IMR-90 (cell line): Measurements from ENCODE around the gene COQ8A. TPM values are rescaled to one million over a fixed set of nuclear protein-coding genes. Genes with fewer than 3 reads are reported as not detected.

Source experiments
- ATAC-seq: fragments of 200-7000 bp; cut with Tn5 transposase; 2 replicates; pipeline ENCODE4 v1.9.1; 2020; ENCODE audit warnings: low read depth, mild to moderate bottlenecking, moderate library complexity
- BruUV-seq: library from RNA; stranded (reverse); fragments of 400-500 nt; replicated peaks from 2 replicates; lab custom pipeline; 2021; lab: Mats Ljungman, UMichigan
- CTCF ChIA-PET: fragments of 300-600 bp; formaldehyde crosslinking; extraction: SDS; loops from one replicate; lab custom pipeline; 2021; ENCODE audit warnings: antibody characterized with exemption; lab: Yijun Ruan, JAX
- POLR2A ChIA-PET: fragments of 300-600 bp; sonication (Branson Sonifier 250); formaldehyde crosslinking; loops from one replicate; lab custom pipeline; 2022; ENCODE audit warnings: antibody characterized with exemption; ENCODE audit not compliant: unreplicated experiment; lab: Charles Lee
- DNase-seq: peaks from one replicate; pipeline ENCODE4 v3.0.0; 2013
- H2AFZ ChIP-seq: replicated peaks from 2 replicates; pipeline ENCODE3; 2013; ENCODE audit warnings: low read length, mild to moderate bottlenecking; ENCODE audit not compliant: poor library complexity
- H2AK5ac ChIP-seq: 2 replicates; pipeline ENCODE4 v1.6.1; 2013; ENCODE audit warnings: low read depth, low read length, inconsistent platforms
- H2AK9ac ChIP-seq: replicated peaks from 2 replicates; pipeline ENCODE3; 2013; ENCODE audit warnings: mild to moderate bottlenecking, low read depth, low read length, moderate library complexity; ENCODE audit not compliant: poor library complexity
- H2BK120ac ChIP-seq: 2 replicates; pipeline ENCODE4 v1.6.1; 2013; ENCODE audit warnings: low read depth, low read length, inconsistent platforms
- H2BK15ac ChIP-seq: 3 replicates; pipeline ENCODE4 v1.6.1; 2013; ENCODE audit warnings: low read depth, low read length, inconsistent platforms
- H2BK20ac ChIP-seq: 2 replicates; pipeline ENCODE4 v1.6.1; 2013; ENCODE audit warnings: low read depth, mild to moderate bottlenecking, inconsistent platforms, low read length, moderate library complexity
- H2BK5ac ChIP-seq: 2 replicates; pipeline ENCODE4 v1.6.1; 2013; ENCODE audit warnings: mild to moderate bottlenecking, low read depth, low read length, inconsistent platforms; ENCODE audit not compliant: poor library complexity, severe bottlenecking
- H3K14ac ChIP-seq: replicated peaks from 2 replicates; pipeline ENCODE4 v1.6.1; 2013; ENCODE audit warnings: low read depth, low read length, inconsistent platforms
- H3K18ac ChIP-seq: 2 replicates; pipeline ENCODE4 v1.6.1; 2013; ENCODE audit warnings: low read depth, low read length, control low read depth
- H3K23ac ChIP-seq: 2 replicates; pipeline ENCODE4 v1.6.1; 2013; ENCODE audit warnings: low read depth, low read length, inconsistent platforms
- H3K27ac ChIP-seq: 2 replicates; pipeline ENCODE4 v1.5.1; 2013; ENCODE audit warnings: mild to moderate bottlenecking, control low read depth, low read length; ENCODE audit not compliant: insufficient read depth
- H3K27me3 ChIP-seq: 2 replicates; pipeline ENCODE4 v1.6.1; 2013; ENCODE audit warnings: low read length; ENCODE audit not compliant: control insufficient read depth, insufficient read depth
- H3K36me3 ChIP-seq: 2 replicates; pipeline ENCODE4 v1.6.1; 2013; ENCODE audit warnings: low read length, mixed read lengths; ENCODE audit not compliant: control insufficient read depth, insufficient read depth
- H3K4ac ChIP-seq: 2 replicates; pipeline ENCODE4 v1.6.1; 2013; ENCODE audit warnings: low read depth, low read length, inconsistent platforms
- H3K4me1 ChIP-seq: 2 replicates; pipeline ENCODE4 v1.6.1; 2013; ENCODE audit warnings: low read length, mixed read lengths; ENCODE audit not compliant: control insufficient read depth, insufficient read depth
- H3K4me2 ChIP-seq: 2 replicates; pipeline ENCODE4 v1.6.1; 2013; ENCODE audit warnings: low read depth, mild to moderate bottlenecking, control low read depth, low read length, moderate library complexity
- H3K4me3 ChIP-seq: 2 replicates; pipeline ENCODE4 v1.5.1; 2013; ENCODE audit warnings: low read depth, mild to moderate bottlenecking, control low read depth, low read length, moderate library complexity; ENCODE audit not compliant: insufficient read depth
- H3K56ac ChIP-seq: 2 replicates; pipeline ENCODE4 v1.6.1; 2013; ENCODE audit warnings: low read length, inconsistent platforms; ENCODE audit not compliant: insufficient read depth; ENCODE audit errors: extremely low read depth
- H3K79me1 ChIP-seq, 2 experiments: 2 replicates each; pipeline ENCODE4 v1.6.1; 2013; ENCODE audit warnings: low read length in 2 of 2, inconsistent platforms in 1 of 2, low read depth in 1 of 2
- H3K9ac ChIP-seq: 2 replicates; pipeline ENCODE4 v1.6.1; 2013; ENCODE audit warnings: low read depth, low read length, control low read depth
- H3K9me1 ChIP-seq: 2 replicates; pipeline ENCODE4 v1.6.1; 2013; ENCODE audit warnings: low read length, inconsistent platforms; ENCODE audit not compliant: insufficient read depth
- H3K9me3 ChIP-seq: 2 replicates; pipeline ENCODE4 v1.6.1; 2013; ENCODE audit warnings: low read length; ENCODE audit not compliant: control insufficient read depth, insufficient read depth
- H4K20me1 ChIP-seq: 2 replicates; pipeline ENCODE4 v1.6.1; 2013; ENCODE audit warnings: low read length, inconsistent platforms; ENCODE audit not compliant: insufficient read depth
- H4K5ac ChIP-seq: 2 replicates; pipeline ENCODE4 v1.6.1; 2013; ENCODE audit warnings: mild to moderate bottlenecking, low read depth, low read length, control low read depth
- H4K8ac ChIP-seq, 2 experiments: 2 replicates each; pipeline ENCODE4 v1.6.1; 2013; ENCODE audit warnings: low read depth in 2 of 2, low read length in 2 of 2, control low read depth in 1 of 2, inconsistent platforms in 1 of 2
- H4K91ac ChIP-seq: 2 replicates; pipeline ENCODE4 v1.6.1; 2013; ENCODE audit warnings: low read depth, low read length, inconsistent platforms; ENCODE audit not compliant: insufficient read depth
- CHD1 ChIP-seq: IDR thresholded peaks from 2 replicates; pipeline ENCODE4 v1.6.1; 2012; ENCODE audit warnings: low read depth, low read length, improper control_type of control experiment
- FOS ChIP-seq: fragments of 150-350 bp; IDR thresholded peaks from 2 replicates; pipeline ENCODE4 v1.6.1; 2016; ENCODE audit warnings: low read depth, low read length
- MAFK ChIP-seq: IDR thresholded peaks from 2 replicates; pipeline ENCODE4 v1.6.1; 2012; ENCODE audit warnings: low read depth, low read length, improper control_type of control experiment
- NFE2L2 ChIP-seq: fragments of 150-350 bp; IDR thresholded peaks from 2 replicates; pipeline ENCODE4 v1.6.1; 2016; ENCODE audit warnings: low read depth, mild to moderate bottlenecking, low read length
- POLR2A ChIP-seq: IDR thresholded peaks from 2 replicates; pipeline ENCODE4 v1.6.1; 2012; ENCODE audit warnings: mild to moderate bottlenecking, low read depth, low read length
- RAD21 ChIP-seq: IDR thresholded peaks from 2 replicates; pipeline ENCODE4 v1.6.1; 2012; ENCODE audit warnings: low read length, improper control_type of control experiment
- SMC3 ChIP-seq: fragments of 150-350 bp; IDR thresholded peaks from 2 replicates; pipeline ENCODE4 v1.6.1; 2016; ENCODE audit warnings: low read depth, mild to moderate bottlenecking, antibody characterized with exemption, low read length, moderate library complexity
- WGBS, 2 experiments: methylation state at CpG; one replicate each; pipeline versions ENCODE4 v1.1.5 to v1.1.7; 2013; ENCODE audit warnings: missing lambda C conversion rate in 2 of 2; ENCODE audit not compliant: insufficient read length in 1 of 2; ENCODE audit errors: extremely low coverage in 2 of 2; 5-methylcytosine and 5-hydroxymethylcytosine counted together
- dilution Hi-C: fragments of 300-500 bp; cut with HindIII; formaldehyde crosslinking; loops from one replicate; pipeline ENCODE4 v1.14.3; 2018; ENCODE audit warnings: low sequenced_read_pairs; ENCODE audit not compliant: unreplicated experiment
- in situ Hi-C: fragments of 300-500 bp; cut with MboI; formaldehyde crosslinking; loops from 3 replicates; pipeline ENCODE4 v1.14.3; 2019; ENCODE audit warnings: low sequenced_read_pairs, inconsistent platforms, mixed read lengths
- intact Hi-C: fragments of 100-400 bp; cut with micrococcal nuclease; formaldehyde crosslinking; loops from 2 replicates; pipeline ENCODE4 v1.10.0; 2022
- polyA plus RNA-seq, 3 experiments: library from polyadenylated mRNA; depleted of rRNA; stranded (reverse); fragments of >200 nt; gene quantifications; 2 replicates each; pipeline ENCODE4 v1.2.3, GENCODE V29; 2012; ENCODE audit warnings: low replicate concordance in 1 of 3
- total RNA-seq: library from RNA; depleted of rRNA; stranded (reverse); fragments of >200 nt; gene quantifications from 2 replicates; pipeline ENCODE4 v1.2.3, GENCODE V29; 2012
- TF ChIP-seq, protein P1 (sequence below): fragments of 150-350 bp; IDR thresholded peaks from 2 replicates; pipeline ENCODE4 v1.6.1; 2017; ENCODE audit warnings: mild to moderate bottlenecking, antibody characterized with exemption, low read length, low read depth
- TF ChIP-seq, protein P2 (sequence below): fragments of 150-350 bp; IDR thresholded peaks from 2 replicates; pipeline ENCODE4 v1.6.1; 2016; ENCODE audit warnings: low read depth, mild to moderate bottlenecking, low read length, moderate library complexity, borderline replicate concordance

Gene COQ8A
- total and polyA plus RNA-seq, 2 of the 4 experiments (the other 2 are of a cell fraction) = 3.8 to 6.1 TPM

DNA sequence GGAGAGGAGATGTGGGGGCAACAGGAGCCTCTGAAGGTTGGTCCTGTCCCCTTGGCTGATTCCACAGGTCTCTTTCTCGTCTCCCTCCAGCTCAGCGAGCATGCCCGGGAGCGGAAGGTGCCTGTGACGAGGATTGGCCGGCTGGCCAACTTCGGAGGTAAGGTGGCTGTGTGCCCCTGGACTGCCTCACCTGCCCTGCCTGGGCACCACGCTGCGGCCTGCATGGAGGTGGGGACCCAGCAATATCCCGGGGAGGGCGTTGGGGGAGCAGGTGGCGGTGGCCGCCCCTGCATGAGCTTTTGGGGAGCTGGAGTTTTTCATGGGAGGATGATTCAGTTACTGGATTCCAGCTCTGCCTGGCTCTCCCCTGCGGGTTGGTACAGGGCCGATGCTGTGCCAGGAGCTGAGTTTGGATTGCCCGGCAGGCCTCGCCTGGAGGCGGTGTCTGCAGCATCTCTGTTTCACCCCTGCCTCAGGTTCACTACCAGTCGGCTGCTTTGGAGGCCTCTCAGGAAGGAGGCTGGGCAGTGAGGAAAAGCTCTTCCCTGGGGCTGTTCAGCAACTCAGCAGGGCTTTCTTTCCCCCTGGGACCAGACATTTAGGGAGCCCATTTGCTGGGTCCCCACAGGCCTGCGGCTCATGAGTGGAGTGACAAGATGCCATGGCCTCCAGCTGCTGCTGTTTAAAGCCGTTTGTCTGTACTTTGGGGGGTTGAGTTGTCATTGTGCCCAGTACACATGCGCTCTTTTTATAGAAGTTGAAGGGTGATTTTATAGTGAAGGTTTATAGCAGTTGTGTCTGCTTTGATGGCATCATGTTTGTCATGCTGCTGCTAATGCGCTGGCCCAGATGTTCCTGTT lies 25.7 kb downstream of the COQ8A start (continued):
- TF ChIP-seq POLR2A (no peak), FOS (no peak), RAD21 (no peak)
- TF ChIP-seq, protein P1, sequence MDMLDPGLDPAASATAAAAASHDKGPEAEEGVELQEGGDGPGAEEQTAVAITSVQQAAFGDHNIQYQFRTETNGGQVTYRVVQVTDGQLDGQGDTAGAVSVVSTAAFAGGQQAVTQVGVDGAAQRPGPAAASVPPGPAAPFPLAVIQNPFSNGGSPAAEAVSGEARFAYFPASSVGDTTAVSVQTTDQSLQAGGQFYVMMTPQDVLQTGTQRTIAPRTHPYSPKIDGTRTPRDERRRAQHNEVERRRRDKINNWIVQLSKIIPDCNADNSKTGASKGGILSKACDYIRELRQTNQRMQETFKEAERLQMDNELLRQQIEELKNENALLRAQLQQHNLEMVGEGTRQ = no peak

DNA sequence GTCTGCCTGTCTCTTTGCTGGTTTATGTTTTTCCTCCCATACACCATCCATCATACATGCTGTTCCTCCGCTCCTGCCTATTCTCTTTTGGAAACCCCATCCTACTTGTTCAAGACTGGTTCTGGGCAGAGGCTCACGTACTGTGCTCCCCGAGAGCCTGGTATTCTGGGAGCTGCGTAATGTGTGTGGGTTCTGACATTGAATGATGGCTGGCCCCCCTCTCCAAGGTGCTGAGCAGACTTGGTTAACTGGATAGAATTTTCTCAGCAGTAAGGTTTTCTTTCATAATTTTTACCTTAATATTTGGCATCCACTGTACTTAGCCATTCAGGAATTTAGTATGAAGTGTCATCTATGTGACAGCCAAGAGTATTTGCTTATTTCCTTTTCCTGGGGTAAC lies 26.6 kb downstream of the COQ8A start:
- Histone ChIP-seq H3K4ac (no peak overlapping the region), H3K9me3 (peaks cover under 1% of the 10 kb centered on the region; the same call in 1 of the 2 replicates), H2AK9ac (no peak overlapping the region), H3K4me2 (no peak overlapping the region), H3K9ac (no peak overlapping the region), H3K79me1 (no peaks in the 10 kb centered on the region), H3K56ac (no peak overlapping the region), H3K9me1 (no peaks in the 10 kb centered on the region), H2BK20ac (no peak overlapping the region), H4K8ac (no peak overlapping the region), H3K27ac (no peak overlapping the region), H4K91ac (no peak overlapping the region), H2BK15ac (no peak overlapping the region), H3K27me3 (no peaks in the 10 kb centered on the region), H2BK5ac (no peak overlapping the region), H3K4me1 (no peaks in the 10 kb centered on the region), H2AK5ac (no peak overlapping the region), H3K23ac (no peak overlapping the region), H2BK120ac (no peak overlapping the region), H4K5ac (no peak overlapping the region), H3K4me3 (no peak overlapping the region), H3K36me3 (peaks cover 1% of the 10 kb centered on the region; the same call in 1 of the 2 replicates), H3K14ac (no peak overlapping the region), H3K18ac (no peak overlapping the region), H4K20me1 (no peaks in the 10 kb centered on the region), H2AFZ (no peak overlapping the region)
- ChIA-PET CTCF (no interaction called here), POLR2A (no interaction called here)
- DNase-seq (no peak), ATAC-seq (no peak)
- BruUV-seq = no TSS peak
- WGBS, 2 experiments = no CpG with 5 or more reads among the region's 4 CpGs
- in situ Hi-C loops = no loop called here
- dilution Hi-C loops = no loop called here
- intact Hi-C loops = loop anchor here (10.0 kb wide), 1 partner anchor 62 kb away; no protein-coding TSS in a partner anchor
- TF ChIP-seq SMC3 = no peak
- no peak for TF ChIP-seq MAFK
- no peak for TF ChIP-seq POLR2A
- TF ChIP-seq, protein P1 = no peak
- TF ChIP-seq CHD1 = no peak
- TF ChIP-seq NFE2L2 = no peak
- TF ChIP-seq, protein P2, sequence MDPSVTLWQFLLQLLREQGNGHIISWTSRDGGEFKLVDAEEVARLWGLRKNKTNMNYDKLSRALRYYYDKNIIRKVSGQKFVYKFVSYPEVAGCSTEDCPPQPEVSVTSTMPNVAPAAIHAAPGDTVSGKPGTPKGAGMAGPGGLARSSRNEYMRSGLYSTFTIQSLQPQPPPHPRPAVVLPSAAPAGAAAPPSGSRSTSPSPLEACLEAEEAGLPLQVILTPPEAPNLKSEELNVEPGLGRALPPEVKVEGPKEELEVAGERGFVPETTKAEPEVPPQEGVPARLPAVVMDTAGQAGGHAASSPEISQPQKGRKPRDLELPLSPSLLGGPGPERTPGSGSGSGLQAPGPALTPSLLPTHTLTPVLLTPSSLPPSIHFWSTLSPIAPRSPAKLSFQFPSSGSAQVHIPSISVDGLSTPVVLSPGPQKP = no peak
- TF ChIP-seq RAD21 = no peak
